Lower lobe of right lung (tissue), 2 donors: Measurements from ENCODE around the gene ISOC2. TPM values are rescaled to one million over a fixed set of nuclear protein-coding genes. Genes with fewer than 3 reads are reported as not detected.
A peak's percentile ranks its signal among the peaks of the same experiment; 100 is the strongest.

Experiments used
- ATAC-seq, 2 donors: fragments of 200-7000 bp; cut with Tn5 transposase; one replicate each; pipeline ENCODE4 v1.9.1; 2020 to 2022; ENCODE audit warnings: mild to moderate bottlenecking in 2 of 2, moderate library complexity in 2 of 2
- DNase-seq: peaks from one replicate; pipeline ENCODE4 v3.0.0-alpha.2; 2020
- H3K27ac ChIP-seq: fragments of 200-600 bp; one replicate; pipeline ENCODE4 v1.8.0; 2022
- H3K27me3 ChIP-seq: fragments of 200-600 bp; one replicate; pipeline ENCODE4 v1.8.0; 2022; ENCODE audit warnings: low read depth
- H3K36me3 ChIP-seq: fragments of 200-600 bp; one replicate; pipeline ENCODE4 v1.8.0; 2022; ENCODE audit warnings: mild to moderate bottlenecking
- H3K4me1 ChIP-seq: fragments of 200-600 bp; one replicate; pipeline ENCODE4 v1.8.0; 2022
- H3K4me3 ChIP-seq: fragments of 200-600 bp; one replicate; pipeline ENCODE4 v1.8.0; 2022; ENCODE audit warnings: mild to moderate bottlenecking
- H3K9me3 ChIP-seq: fragments of 200-600 bp; one replicate; pipeline ENCODE4 v1.8.0; 2022
- CTCF ChIP-seq: fragments of 200-600 bp; IDR thresholded peaks from one replicate; pipeline ENCODE4 v1.8.0; 2022; ENCODE audit warnings: antibody characterized with exemption, mild to moderate bottlenecking
- intact Hi-C: fragments of 100-400 bp; cut with DNase I; formaldehyde crosslinking; loops from one replicate; pipeline ENCODE4 v1.11.0; 2022
- total RNA-seq: library from RNA; stranded (reverse); fragmentation: NEBNext Ultra II Directional; extraction: Animal tissue kit (Norgen Biotek cat#: 25700); gene quantifications from one replicate; pipeline ENCODE4 v1.2.1, GENCODE V29; 2021
- donor health status: DM: no; HTN: yes; CAD: no; lungs with severe emphysema.

The ISOC2 gene
- total RNA-seq, 1 donor from 2014 or later = 28.6 TPM

- no peak for TF ChIP-seq CTCF
- intact Hi-C loops = no loop called here
- ATAC-seq = peak; percentile 1 to 40
These were observed 54.5 kb downstream of the ISOC2 start for GRCh38 chr19:55406826-55407549.

GRCh38 chr19:55406091-55406825, 55.2 kb downstream of the ISOC2 start:
- intact Hi-C loops = no loop called here
- peaks cover 14% of the 10 kb centered on the region for H3K4me1 ChIP-seq
- no peaks in the 10 kb centered on the region for H3K27me3 ChIP-seq
- no peak for DNase-seq
- no peaks in the 10 kb centered on the region for H3K9me3 ChIP-seq
- ATAC-seq = no peak
- H3K27ac ChIP-seq = no peak overlapping the region
- H3K36me3 ChIP-seq = peaks cover 46% of the 10 kb centered on the region
- no peak for TF ChIP-seq CTCF
- peak overlapping the region; percentile 94 for H3K4me3 ChIP-seq

More at GRCh38 chr19:55406826-55407549, 54.5 kb downstream of the ISOC2 start:
- Histone ChIP-seq H3K27me3 (no peaks in the 10 kb centered on the region), H3K36me3 (peaks cover 41% of the 10 kb centered on the region), H3K9me3 (no peaks in the 10 kb centered on the region), H3K4me1 (peaks cover 14% of the 10 kb centered on the region), H3K27ac (peak overlapping the region; percentile 93), H3K4me3 (peak overlapping the region; percentile 94)
- no peak for DNase-seq

GRCh38 chr19:55405638-55406037, 55.8 kb downstream of the ISOC2 start:
- peaks cover 51% of the 10 kb centered on the region for H3K36me3 ChIP-seq
- H3K4me3 ChIP-seq = no peak overlapping the region
- intact Hi-C loops = no loop called here
- DNase-seq (no peak), ATAC-seq (no peak)
- no peaks in the 10 kb centered on the region for H3K9me3 ChIP-seq
- peaks cover 14% of the 10 kb centered on the region for H3K4me1 ChIP-seq
- no peaks in the 10 kb centered on the region for H3K27me3 ChIP-seq
- no peak overlapping the region for H3K27ac ChIP-seq
- no peak for TF ChIP-seq CTCF

Other genes with a start within 250 kb of the ISOC2 start
- gene TMEM86B, start 232.9 kb downstream of the ISOC2 start, total RNA-seq = 4.8 TPM
- gene PPP6R1, start 202.6 kb downstream of the ISOC2 start, total RNA-seq = 69.1 TPM
- 23.9 TPM for gene HSPBP1, start 181.5 kb downstream of the ISOC2 start, total RNA-seq
- gene BRSK1, start 177.6 kb downstream of the ISOC2 start, total RNA-seq = 1.0 TPM
- gene TMEM150B, start 136.3 kb downstream of the ISOC2 start, total RNA-seq = 45.5 TPM
- gene KMT5C, start 121.8 kb downstream of the ISOC2 start, total RNA-seq = 14.7 TPM
- not detected for gene COX6B2, start 106.9 kb downstream of the ISOC2 start, total RNA-seq
- gene GARIN5B, start 98.4 kb downstream of the ISOC2 start, total RNA-seq = not detected
- gene IL11, start 91.2 kb downstream of the ISOC2 start, total RNA-seq = not detected
- gene TMEM190, start 84.8 kb downstream of the ISOC2 start, total RNA-seq = 16.2 TPM
- 16.4 TPM for gene TMEM238, start 77.3 kb downstream of the ISOC2 start, total RNA-seq
- gene RPL28, start 75.7 kb downstream of the ISOC2 start, total RNA-seq = 1,501 TPM
- gene UBE2S, start 53.9 kb downstream of the ISOC2 start, total RNA-seq = 18.6 TPM
- not detected for gene SHISA7, start 18.3 kb downstream of the ISOC2 start, total RNA-seq
- not detected for gene C19orf85, start 3.1 kb upstream of the ISOC2 start, total RNA-seq
- gene ZNF628, start 15.0 kb upstream of the ISOC2 start, total RNA-seq = 7.1 TPM
- gene NAT14, start 23.5 kb upstream of the ISOC2 start, total RNA-seq = 16.6 TPM
- gene SSC5D, start 26.8 kb upstream of the ISOC2 start, total RNA-seq = 4.7 TPM
- gene SBK2, start 75.5 kb upstream of the ISOC2 start, total RNA-seq = not detected
- gene SBK3, start 83.9 kb upstream of the ISOC2 start, total RNA-seq = 0.80 TPM
- 12.7 TPM for gene ZNF579, start 119.2 kb upstream of the ISOC2 start, total RNA-seq
- gene FIZ1, start 137.9 kb upstream of the ISOC2 start, total RNA-seq = 14.3 TPM
- 33.4 TPM for gene ZNF524, start 138.6 kb upstream of the ISOC2 start, total RNA-seq
- gene ZNF865, start 144.0 kb upstream of the ISOC2 start, total RNA-seq = 16.5 TPM
- gene ZNF784, start 162.9 kb upstream of the ISOC2 start, total RNA-seq = 7.1 TPM
- 35.2 TPM for gene ZNF580, start 179.4 kb upstream of the ISOC2 start, total RNA-seq
- 22.7 TPM for gene ZNF581, start 182.0 kb upstream of the ISOC2 start, total RNA-seq
- gene CCDC106, start 186.6 kb upstream of the ISOC2 start, total RNA-seq = 11.6 TPM
- 143 TPM for gene U2AF2, start 193.4 kb upstream of the ISOC2 start, total RNA-seq
- 105 TPM for gene EPN1, start 213.6 kb upstream of the ISOC2 start, total RNA-seq